ENCODE data around the gene MGAT5.
A peak's percentile ranks its signal among the peaks of the same experiment; 100 is the strongest.

The MGAT5 gene

DNA sequence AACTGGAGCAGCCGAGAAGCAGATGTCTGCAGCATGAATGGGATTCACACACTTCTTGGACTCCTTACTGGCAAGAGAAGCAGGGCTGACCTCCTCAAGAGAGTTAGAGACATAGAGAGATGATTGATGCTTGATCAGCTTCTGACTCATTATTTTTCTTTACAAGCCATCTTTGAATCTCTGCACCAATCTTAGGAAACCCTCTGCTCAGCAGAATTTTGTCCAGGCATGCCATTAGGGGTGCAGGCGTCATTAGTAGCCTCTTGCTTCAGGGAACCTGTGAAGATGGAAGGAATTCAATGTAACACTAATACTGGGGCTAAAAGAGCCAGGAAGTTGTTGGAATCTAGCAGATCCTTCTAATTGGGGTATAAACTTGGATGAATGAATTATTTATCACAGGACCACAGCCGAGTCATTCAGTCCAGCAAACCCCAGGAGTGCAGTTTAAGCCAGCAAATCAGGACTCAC is 151.8 kb downstream of the MGAT5 start:
- DNase-seq (ENCODE audit: low read depth in 2 of 2), result peak in 1 of 2 donors; percentile 49
- TF ChIP-seq, protein P1, sequence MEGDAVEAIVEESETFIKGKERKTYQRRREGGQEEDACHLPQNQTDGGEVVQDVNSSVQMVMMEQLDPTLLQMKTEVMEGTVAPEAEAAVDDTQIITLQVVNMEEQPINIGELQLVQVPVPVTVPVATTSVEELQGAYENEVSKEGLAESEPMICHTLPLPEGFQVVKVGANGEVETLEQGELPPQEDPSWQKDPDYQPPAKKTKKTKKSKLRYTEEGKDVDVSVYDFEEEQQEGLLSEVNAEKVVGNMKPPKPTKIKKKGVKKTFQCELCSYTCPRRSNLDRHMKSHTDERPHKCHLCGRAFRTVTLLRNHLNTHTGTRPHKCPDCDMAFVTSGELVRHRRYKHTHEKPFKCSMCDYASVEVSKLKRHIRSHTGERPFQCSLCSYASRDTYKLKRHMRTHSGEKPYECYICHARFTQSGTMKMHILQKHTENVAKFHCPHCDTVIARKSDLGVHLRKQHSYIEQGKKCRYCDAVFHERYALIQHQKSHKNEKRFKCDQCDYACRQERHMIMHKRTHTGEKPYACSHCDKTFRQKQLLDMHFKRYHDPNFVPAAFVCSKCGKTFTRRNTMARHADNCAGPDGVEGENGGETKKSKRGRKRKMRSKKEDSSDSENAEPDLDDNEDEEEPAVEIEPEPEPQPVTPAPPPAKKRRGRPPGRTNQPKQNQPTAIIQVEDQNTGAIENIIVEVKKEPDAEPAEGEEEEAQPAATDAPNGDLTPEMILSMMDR (IDR thresholded peaks at IDR 0.05; ENCODE audit: low read depth, low read length), result no peak
- no peak overlapping the region for H3K4me3 ChIP-seq (replicated peaks in 1 of 2; ENCODE audit: low read depth in 2 of 2, low read length in 2 of 2)

DNA sequence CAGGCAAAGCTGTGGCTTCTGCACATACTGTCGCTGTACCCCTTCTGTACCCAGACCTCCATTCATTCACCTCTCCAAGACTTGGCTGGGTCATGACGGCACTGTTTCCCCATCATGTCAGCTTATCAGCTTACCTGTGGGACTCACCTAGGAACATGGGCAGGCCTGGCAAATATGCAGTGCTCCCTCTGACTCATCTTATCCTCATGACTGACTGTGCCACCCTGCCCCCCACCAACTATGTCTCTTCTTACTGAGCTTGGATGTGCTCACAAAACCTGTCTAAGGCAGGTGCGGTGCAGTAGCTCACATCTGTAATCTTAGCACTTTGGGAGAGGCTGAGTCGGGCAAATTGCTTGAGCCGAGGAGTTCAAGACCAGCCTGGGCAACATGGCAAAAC is 152.4 kb downstream of the MGAT5 start:
- no peak for DNase-seq (ENCODE audit: low read depth in 2 of 2)
- TF ChIP-seq, protein P1 (IDR thresholded peaks at IDR 0.05; ENCODE audit: low read depth, low read length), result no peak
- no peak overlapping the region for H3K4me3 ChIP-seq (replicated peaks in 1 of 2; ENCODE audit: low read depth in 2 of 2, low read length in 2 of 2)

DNA sequence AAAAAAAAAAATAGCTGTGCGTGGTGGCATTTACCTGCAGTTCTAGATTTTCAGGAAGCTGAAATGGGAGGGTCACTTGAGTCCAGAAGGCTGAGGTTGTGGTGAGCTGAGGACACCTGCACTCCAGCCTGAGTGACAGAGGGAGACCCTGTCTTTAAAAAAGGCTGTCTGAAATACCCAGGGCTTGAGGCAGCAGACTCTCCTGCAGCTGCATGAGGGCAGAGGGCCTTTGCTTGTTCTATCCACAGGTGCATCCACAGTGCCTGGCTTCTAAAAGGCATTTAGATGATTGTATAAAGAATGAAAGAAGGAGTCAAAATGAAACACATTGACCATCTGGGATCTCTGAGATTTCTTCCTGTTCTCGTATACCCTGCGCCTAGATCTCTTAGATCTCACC is 152.9 kb downstream of the MGAT5 start:
- TF ChIP-seq, protein P1 (IDR thresholded peaks at IDR 0.05; ENCODE audit: low read depth, low read length), result no peak
- DNase-seq (ENCODE audit: low read depth in 2 of 2), result no peak

DNA sequence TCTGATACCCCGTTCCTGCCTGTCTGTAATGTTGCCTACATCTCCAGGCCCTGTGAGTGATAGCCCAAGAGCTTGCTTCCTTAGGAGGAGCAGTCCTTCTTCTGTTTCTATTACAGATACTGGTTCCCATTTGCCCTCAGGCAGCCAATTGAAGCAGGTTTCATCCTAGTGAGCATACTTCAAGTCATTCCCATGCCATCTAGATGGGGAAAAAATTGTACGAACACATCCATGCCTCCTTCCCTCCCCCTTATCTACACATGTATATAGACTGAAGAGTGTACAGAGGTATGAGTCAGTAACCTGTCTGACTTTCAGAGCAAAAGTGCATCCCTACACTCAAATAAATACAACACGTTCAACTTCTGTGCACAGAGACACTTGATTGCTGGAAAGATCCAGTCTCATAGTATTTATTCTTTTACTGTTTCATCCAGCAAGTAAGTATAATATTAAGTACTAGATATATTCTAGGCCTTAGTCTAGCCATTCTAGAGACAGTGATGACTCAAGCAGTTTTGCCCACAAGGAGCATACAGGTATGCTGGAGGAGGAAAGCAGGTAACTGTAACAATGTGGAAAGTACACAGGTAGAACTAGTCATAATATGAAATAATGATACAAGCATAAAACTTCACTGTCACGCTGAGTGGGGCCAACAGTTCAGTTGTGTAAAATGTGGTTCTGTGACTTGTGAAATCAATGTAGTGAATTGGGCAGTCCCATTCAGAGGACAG is 153.4 kb downstream of the MGAT5 start:
- no peak for DNase-seq (ENCODE audit: low read depth in 2 of 2)
- TF ChIP-seq, protein P1 (IDR thresholded peaks at IDR 0.05; ENCODE audit: low read depth, low read length), result no peak
- no peak overlapping the region for H3K4me3 ChIP-seq (replicated peaks in 1 of 2; ENCODE audit: low read depth in 2 of 2, low read length in 2 of 2)

More for the DNA sequence above, 152.9 kb downstream of the MGAT5 start:
- no peak overlapping the region for H3K4me3 ChIP-seq (replicated peaks in 1 of 2; ENCODE audit: low read depth in 2 of 2, low read length in 2 of 2)

DNA sequence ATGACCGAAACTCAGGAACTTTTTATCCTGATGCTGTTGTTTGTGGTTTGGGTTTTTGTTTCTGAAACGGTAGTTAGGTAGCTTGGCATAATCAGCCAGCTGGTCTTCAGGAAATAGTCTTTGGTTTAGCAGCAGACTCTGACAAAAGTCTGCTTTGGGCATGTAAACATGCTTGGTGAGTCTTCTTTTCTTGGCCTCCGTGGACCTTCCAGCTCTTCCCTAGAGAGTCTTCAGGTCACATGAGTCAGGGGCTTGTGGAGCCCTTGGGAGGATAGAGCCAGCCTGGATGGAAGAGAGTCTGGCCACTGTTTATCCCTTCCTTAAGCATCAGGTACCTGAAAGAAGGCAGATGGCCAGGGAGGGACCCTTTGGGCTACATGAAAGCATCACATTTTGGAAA is 154.5 kb downstream of the MGAT5 start:
- peak in 1 of 2 donors; percentile 83 for DNase-seq (ENCODE audit: low read depth in 2 of 2)
- no peak overlapping the region for H3K4me3 ChIP-seq (replicated peaks in 1 of 2; ENCODE audit: low read depth in 2 of 2, low read length in 2 of 2)
- TF ChIP-seq, protein P1 (IDR thresholded peaks at IDR 0.05; ENCODE audit: low read depth, low read length), result no peak

DNA sequence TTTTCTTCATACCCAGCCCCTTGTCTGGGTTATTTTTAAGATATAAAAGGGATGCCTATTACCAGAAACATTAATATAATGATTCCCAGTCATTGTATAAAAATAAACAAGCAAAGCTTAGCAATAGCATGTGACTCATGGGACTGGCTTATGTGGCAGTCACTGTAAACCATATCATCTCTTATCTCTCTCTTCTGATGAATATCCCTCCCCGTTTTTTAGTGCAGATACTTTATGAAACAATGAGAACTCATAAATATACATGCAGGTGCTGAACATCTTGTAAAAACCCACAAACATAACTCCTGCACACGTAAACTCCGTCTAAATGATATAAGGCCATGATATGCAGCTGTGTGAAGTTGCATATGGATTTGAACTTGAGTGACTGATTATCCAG is 154.9 kb downstream of the MGAT5 start:
- peak in 1 of 2 donors; percentile 65 for DNase-seq (ENCODE audit: low read depth in 2 of 2)
- TF ChIP-seq, protein P1 (IDR thresholded peaks at IDR 0.05; ENCODE audit: low read depth, low read length), result no peak
- no peak overlapping the region for H3K4me3 ChIP-seq (replicated peaks in 1 of 2; ENCODE audit: low read depth in 2 of 2, low read length in 2 of 2)

Data from cardiac fibroblast (primary cell).